Measurements from ENCODE around the gene NEUROG1. TPM values are rescaled to one million over a fixed set of nuclear protein-coding genes. Genes with fewer than 3 reads are reported as not detected.

Gene NEUROG1
- not detected for total RNA-seq

- TF ChIP-seq, protein P1, sequence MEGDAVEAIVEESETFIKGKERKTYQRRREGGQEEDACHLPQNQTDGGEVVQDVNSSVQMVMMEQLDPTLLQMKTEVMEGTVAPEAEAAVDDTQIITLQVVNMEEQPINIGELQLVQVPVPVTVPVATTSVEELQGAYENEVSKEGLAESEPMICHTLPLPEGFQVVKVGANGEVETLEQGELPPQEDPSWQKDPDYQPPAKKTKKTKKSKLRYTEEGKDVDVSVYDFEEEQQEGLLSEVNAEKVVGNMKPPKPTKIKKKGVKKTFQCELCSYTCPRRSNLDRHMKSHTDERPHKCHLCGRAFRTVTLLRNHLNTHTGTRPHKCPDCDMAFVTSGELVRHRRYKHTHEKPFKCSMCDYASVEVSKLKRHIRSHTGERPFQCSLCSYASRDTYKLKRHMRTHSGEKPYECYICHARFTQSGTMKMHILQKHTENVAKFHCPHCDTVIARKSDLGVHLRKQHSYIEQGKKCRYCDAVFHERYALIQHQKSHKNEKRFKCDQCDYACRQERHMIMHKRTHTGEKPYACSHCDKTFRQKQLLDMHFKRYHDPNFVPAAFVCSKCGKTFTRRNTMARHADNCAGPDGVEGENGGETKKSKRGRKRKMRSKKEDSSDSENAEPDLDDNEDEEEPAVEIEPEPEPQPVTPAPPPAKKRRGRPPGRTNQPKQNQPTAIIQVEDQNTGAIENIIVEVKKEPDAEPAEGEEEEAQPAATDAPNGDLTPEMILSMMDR (IDR thresholded peaks at IDR 0.05) = no peak
- no peak for TF ChIP-seq POLR2A (IDR thresholded peaks at IDR 0.05)
- peak in 1 of 2 donors; percentile 79 for DNase-seq (ENCODE audit: low spot score in 2 of 2)
- no peak within 1 kb of the TSS for H3K4me3 ChIP-seq (ENCODE audit: low read depth, poor library complexity, severe bottlenecking)
- intact Hi-C loops (cut with DNase I; ENCODE audit: low total_unique reads) = no loop called here
- 6 to 15% methylated on average over 13 to 55 of the region's 74 CpGs for WGBS, 2 donors
These were observed at the start of gene NEUROG1 for GRCh38 chr5:135535820-135536801. Gene NEUROG1, minus strand, starts transcription at chr5:135535964. Its CDS starts 274 bp downstream, at chr5:135535690.

GRCh38 chr5:135584918-135585317, 49.2 kb upstream of the NEUROG1 start:
- 92 to 97% methylated on average over 6 of the region's 6 CpGs for WGBS, 2 donors
- H3K4me3 ChIP-seq (ENCODE audit: low read depth, poor library complexity, severe bottlenecking) = no peak overlapping the region

DNA sequence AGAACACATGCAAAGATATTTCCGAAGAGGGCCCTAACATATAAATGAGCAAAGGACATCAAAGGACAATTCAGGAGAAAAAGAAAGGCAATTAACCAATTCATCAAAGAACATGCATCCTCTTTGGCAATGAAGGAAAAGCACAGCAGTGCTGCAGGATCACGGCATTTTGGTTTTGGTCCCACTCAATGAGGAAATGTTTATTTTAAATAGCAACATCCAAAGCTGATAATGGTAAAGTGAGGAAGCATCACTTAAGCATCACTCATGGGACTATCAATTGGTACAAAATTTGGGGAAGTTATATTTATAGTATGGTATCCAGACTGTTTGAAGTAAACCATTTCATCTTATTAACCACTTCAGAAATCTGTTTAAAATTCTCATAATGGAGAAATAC, 48.5 kb upstream of the NEUROG1 start:
- 71 to 72% methylated on average over 2 of the region's 2 CpGs for WGBS, 2 donors
- no peak for TF ChIP-seq POLR2A (IDR thresholded peaks at IDR 0.05)
- TF ChIP-seq, protein P1 (IDR thresholded peaks at IDR 0.05) = no peak
- intact Hi-C loops (cut with DNase I; ENCODE audit: low total_unique reads) = no loop called here
- no peak overlapping the region for H3K4me3 ChIP-seq (ENCODE audit: low read depth, poor library complexity, severe bottlenecking)
- no peak for DNase-seq (ENCODE audit: low spot score in 2 of 2)

More at GRCh38 chr5:135584918-135585317, 49.2 kb upstream of the NEUROG1 start:
- intact Hi-C loops (cut with DNase I; ENCODE audit: low total_unique reads) = no loop called here
- DNase-seq (ENCODE audit: low spot score in 2 of 2) = no peak
- no peak for TF ChIP-seq POLR2A (IDR thresholded peaks at IDR 0.05)
- TF ChIP-seq, protein P1 (IDR thresholded peaks at IDR 0.05) = no peak

DNA sequence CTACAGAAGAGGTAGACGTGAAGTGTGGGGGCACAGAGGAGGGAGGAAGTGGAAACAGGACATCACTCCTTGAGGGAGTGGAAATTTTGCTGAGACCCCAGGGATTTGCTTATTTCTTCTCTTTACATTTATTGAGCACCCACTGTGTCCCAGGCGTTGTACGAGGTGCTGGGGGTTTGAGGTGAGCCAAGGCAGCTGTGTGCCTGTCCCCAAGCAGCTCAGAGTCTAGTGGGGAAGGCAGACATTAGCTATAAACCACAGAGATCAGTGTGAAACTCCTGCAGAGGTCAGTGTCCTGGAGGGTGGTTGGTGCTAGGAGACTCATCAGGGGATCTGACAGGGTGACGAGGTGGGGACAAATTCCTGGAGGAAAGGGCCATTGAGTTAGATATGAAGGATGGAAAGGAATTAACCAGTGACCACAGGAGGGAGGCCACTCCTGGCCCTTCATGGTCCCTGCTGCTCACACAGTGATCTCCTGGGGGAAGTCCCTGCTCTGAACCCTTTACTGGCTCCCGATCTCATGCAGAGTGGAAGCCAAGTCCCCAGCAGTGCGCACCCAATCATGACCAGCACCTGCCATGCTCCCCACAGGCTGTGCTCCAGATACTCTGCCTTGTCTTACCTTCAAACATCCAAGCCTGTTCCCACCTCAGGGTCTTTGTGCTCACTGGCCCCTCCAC, 46.5 kb upstream of the NEUROG1 start:
- TF ChIP-seq, protein P1 (IDR thresholded peaks at IDR 0.05) = no peak
- TF ChIP-seq POLR2A (IDR thresholded peaks at IDR 0.05) = no peak

DNA sequence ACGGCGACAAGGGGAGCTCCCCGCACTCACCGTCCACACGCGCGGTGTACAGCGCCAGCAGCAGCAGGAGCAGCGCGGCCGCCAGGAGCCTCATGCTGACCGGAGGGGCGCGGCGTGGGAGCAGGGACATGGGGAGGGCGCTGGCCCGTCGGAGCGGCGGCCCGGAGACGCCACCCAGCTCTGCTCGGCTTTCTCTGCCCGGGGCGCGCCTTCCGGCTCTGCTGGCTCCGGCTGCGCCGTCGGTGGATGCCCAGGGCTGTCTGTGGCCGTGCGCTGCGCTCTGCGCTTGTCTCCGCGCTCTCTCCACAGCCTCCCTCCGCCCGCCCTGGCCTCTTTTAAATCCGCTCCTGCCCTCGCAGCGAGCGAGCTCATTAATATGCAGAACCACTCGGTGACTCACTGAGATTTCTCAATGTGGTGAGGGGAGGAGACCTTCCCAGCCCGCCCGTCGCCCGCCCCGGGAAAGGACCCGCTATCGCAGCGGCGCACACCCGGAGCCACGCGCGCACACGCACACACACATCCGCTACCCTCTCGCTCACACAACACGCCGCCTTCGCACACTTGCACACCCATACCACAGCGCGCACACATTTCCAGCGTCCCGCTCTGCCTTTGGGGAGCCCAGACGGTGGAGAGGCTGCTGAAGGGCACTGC, 43.0 kb upstream of the NEUROG1 start, which contains the start of gene CXCL14:
TSS of gene CXCL14 (minus strand) at position 307 of the 657 bp plus-strand sequence. CDS start at position 94, 213 bp downstream.
- DNase-seq (ENCODE audit: low spot score in 2 of 2) = peak; percentile 84 to 95
- 1 to 2% methylated on average over 51 to 62 of the region's 68 CpGs for WGBS, 2 donors
- intact Hi-C loops (cut with DNase I; ENCODE audit: low total_unique reads) = no loop called here
- TF ChIP-seq POLR2A (IDR thresholded peaks at IDR 0.05) = no peak
- TF ChIP-seq, protein P1 (IDR thresholded peaks at IDR 0.05) = no peak
- peak within 1 kb of the TSS; percentile 31 for H3K4me3 ChIP-seq (ENCODE audit: low read depth, poor library complexity, severe bottlenecking)

More for the DNA sequence above, 46.5 kb upstream of the NEUROG1 start:
- H3K4me3 ChIP-seq (ENCODE audit: low read depth, poor library complexity, severe bottlenecking) = no peak overlapping the region
- no peak for DNase-seq (ENCODE audit: low spot score in 2 of 2)
- intact Hi-C loops (cut with DNase I; ENCODE audit: low total_unique reads) = no loop called here
- 69 to 70% methylated on average over 6 of the region's 6 CpGs for WGBS, 2 donors
